Suppressor macrophage treated with lipopolysaccharide for 4 hours (primary cell): ENCODE measurements around the gene TRPC4.
"Not testable (repeated sequence)": the region's sequence is repeated elsewhere in the genome, so short reads cannot be mapped to it uniquely, and the experiment has no call there.

Experiments used
- DNase-seq: peaks from one replicate; pipeline ENCODE4 v3.0.0-alpha.2; 2020

The TRPC4 gene

GRCh38 chr13:37811441-37811840, 58.1 kb downstream of the TRPC4 start:
- no peak for DNase-seq

GRCh38 chr13:37806666-37807065, 62.9 kb downstream of the TRPC4 start:
- no peak for DNase-seq

DNA sequence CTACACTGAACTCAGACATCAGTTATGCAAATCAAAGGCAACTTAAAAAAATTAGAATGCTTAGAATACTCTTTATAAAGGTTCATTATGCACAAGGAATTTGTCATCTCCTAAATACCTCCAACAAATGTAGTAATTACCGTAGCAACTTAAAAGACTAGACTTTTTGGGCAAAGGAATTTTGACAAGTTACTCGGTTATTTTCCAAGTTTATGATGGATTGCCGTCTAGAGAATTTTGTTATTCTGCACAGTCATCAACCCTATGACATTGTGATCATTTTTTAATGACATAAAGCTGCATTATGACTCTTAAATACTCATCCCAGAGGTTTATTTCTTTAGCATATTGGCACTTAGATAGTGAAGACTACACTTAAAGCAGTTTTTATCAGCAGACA, 71.9 kb downstream of the TRPC4 start:
- no peak for DNase-seq

GRCh38 chr13:37796795-37797194, 72.8 kb downstream of the TRPC4 start:
- not testable (repeated sequence) for DNase-seq

DNA sequence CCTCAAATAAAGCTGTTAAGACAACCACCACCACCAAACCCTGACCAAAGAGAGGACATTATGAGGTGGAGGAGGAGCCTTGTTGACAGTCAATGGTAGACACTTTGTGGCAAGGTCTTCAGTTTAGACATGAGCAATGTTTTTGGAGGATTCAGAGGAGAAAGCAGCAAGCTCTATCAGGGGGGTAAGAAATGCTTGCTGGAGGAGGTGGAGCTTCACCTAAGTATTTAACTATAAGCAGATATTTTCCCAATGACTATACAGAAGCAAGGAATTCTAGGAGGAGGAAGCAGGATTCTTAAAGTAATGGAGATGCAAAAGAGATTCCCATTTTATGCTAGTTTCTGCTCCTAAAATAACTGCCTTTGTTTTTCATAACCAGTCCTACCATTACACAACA, 74.2 kb downstream of the TRPC4 start:
- DNase-seq: no peak

GRCh38 chr13:37791699-37792098, 77.9 kb downstream of the TRPC4 start:
- no peak for DNase-seq

- DNase-seq: no peak
Measured at GRCh38 chr13:37788346-37788745, 81.2 kb downstream of the TRPC4 start.

DNA sequence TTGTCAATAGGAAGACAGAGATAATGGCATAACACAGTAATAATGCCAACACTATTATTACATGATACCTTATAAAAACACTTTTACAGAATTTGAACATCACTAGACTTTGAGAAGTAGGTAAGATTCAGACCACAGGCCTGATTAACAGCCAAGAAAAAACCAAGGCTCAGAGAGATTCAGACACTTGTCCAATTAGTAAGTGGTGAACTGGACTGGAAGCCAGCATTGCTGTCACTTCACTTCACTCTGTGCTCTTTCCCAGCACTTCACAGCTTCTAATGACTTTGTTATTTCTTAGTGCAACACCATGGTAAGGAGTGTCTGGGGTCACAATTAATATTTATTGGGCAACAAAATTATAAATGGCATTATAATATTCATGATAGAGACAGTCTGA, 91.9 kb downstream of the TRPC4 start:
- DNase-seq: no peak

- no peak for DNase-seq
Measured at GRCh38 chr13:37775871-37776270, 93.7 kb downstream of the TRPC4 start.

GRCh38 chr13:37772644-37773043, 96.9 kb downstream of the TRPC4 start:
- DNase-seq: no peak

- no peak for DNase-seq
Measured at GRCh38 chr13:37769545-37769944, 100.0 kb downstream of the TRPC4 start.

DNA sequence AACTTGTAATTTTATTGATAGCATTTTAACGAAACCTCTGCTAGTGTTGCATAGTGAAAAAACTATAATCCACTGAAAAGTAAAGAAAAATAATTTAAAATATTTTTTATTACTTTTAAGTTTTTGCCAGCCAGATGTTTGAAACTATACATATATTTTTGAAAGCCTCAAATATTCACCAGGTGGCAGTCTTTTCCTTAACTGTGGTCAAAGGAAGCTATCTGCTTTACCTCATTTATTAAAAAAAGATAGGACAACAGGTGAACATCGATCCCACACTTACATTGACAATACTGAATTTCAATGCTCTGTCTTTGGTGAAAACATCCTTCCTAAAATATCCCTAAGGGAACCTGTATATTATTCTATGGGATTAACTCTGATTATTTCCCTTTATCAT, 100.5 kb downstream of the TRPC4 start:
- DNase-seq: no peak

GRCh38 chr13:37766502-37766901, 103.1 kb downstream of the TRPC4 start:
- DNase-seq: no peak

GRCh38 chr13:37755349-37755748, 114.2 kb downstream of the TRPC4 start:
- no peak for DNase-seq

GRCh38 chr13:37753776-37754175, 115.8 kb downstream of the TRPC4 start:
- no peak for DNase-seq

GRCh38 chr13:37752146-37752545, 117.4 kb downstream of the TRPC4 start:
- no peak for DNase-seq

DNA sequence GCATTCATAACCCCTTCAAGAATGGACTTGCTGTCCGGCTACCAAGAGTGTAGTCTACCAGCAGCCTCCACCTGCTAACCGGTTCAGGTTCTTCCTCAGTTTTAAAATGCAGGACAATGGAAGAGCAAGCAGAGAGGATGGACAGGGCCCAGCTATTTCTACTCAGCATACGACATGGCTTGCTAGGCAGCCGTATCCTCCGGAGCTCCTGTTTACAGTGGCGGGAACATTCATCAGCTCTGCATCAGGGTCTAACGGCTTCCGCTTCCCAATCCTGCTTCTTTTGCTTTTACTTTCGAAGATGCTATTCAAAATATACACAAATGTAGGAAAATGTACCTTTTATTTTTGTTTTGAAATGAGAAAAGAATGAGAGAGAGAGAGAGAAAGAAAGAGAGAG, 118.5 kb downstream of the TRPC4 start:
- DNase-seq: no peak

- DNase-seq: no peak
Measured at GRCh38 chr13:37748913-37749312, 120.7 kb downstream of the TRPC4 start.

DNA sequence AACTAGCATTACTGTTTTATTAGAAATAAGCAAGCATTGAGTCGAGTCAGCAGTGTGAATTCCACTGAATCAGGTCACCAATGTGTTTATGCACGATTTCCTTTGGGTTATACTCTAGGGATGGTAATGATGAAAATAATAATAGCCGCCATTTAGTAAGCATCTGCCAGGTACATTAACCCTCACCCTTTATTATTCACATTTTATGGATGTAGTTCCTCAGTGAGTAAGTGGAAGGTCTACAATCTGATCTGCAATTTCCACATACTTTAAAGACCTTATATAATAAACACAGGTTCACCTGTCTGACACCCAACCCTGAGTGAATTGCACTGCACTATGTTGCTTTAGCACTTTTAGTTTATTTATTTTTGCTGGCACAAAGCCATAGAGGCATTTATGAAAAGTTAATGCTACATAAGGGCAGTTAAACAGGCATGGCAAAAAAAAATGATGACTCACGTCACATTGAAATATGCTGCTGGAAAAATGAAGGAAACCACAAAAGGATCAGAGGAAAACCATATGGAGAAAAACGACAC, 122.4 kb downstream of the TRPC4 start:
- no peak for DNase-seq

GRCh38 chr13:37741536-37741935, 128.0 kb downstream of the TRPC4 start:
- DNase-seq: no peak

- no peak for DNase-seq
Measured at GRCh38 chr13:37736045-37736444, 133.5 kb downstream of the TRPC4 start.

GRCh38 chr13:37735293-37735692, 134.3 kb downstream of the TRPC4 start:
- DNase-seq: no peak

- DNase-seq: no peak
Measured at GRCh38 chr13:37729876-37730275, 139.7 kb downstream of the TRPC4 start.

DNA sequence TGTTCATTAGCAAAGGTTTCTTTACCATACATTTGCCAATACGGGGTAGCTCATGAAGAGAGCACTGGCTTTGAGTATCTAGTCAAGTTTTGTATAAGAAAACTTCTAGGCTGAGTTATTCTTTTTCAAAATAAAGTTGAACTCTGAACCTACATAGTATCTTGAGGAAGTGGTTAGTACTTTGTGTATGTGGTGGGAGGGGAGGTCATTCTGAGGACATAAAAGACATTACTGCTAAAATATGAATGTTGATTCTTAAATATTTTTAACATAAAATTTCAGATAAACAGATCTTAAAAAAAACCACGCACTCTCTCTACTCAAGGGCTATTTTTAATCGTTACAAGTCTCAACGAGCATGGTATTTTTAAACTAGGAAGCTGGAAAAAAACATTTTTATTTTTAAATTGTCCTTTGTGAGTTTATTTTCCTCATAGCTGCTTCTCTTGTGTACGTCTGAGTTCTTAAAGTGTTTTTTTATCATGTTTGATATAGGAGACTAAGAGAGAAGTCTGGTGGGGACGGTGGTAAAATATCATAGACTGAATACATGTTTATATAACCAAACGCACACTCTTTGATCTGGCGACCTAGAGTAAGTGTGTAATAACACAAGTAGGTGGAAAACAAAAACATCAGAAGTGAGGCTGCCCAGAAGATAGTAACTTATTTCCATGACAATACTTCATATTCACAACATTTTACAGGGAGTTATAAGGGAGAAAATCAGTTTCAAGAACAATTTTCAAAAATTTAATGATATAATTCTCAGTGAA, 153.0 kb downstream of the TRPC4 start:
- DNase-seq: no peak

DNA sequence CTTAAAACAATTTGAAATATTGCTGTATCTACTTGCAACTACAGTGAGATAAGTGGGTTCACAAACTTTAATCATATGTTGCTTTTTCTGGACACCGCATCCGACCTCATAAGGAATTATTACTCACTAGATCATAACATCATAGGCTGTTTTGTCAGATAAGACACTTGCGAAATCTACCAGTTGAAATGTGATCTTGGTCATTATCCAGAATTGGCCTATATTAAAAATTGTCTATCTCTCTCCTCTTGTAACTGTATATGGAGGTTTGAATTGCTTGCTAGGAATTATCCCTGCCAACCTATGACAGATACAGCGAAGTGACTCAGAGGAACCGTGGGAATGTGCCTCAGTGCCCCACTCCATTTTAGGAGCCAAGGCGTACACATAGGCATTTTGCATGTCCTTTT, 154.0 kb downstream of the TRPC4 start:
- no peak for DNase-seq
